NCI-H1930 (cell line): ENCODE measurements around the gene TNRC6B.
"Not testable (repeated sequence)": the region's sequence is repeated elsewhere in the genome, so short reads cannot be mapped to it uniquely, and the experiment has no call there.

Source experiments
- DNase-seq, 2 experiments: peaks; one replicate each; lab custom pipeline; 2025; lab: John Stamatoyannopoulos, UW

TNRC6B gene

DNA sequence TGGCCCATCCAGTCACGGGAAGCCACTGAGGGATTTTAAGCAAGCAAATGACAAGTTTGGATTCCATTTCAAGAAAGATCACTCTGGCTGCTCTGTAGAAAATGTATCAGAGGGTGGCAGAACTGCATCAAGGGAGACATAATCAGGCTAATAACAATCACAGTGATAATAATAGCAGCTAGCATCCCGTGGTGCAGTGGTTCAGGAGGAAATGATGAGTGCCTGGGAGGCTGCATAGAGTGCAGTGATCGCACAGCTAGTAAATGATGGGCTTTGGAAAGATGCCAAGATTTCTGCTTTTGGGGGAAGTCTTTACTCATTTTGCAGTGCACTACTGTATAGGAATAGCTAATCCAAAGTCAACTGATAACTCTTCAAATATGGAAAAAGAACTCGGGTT lies 35.8 kb downstream of the TNRC6B start:
- DNase-seq: no peak

GRCh38 chr22:40215266-40215665 lies 37.5 kb downstream of the TNRC6B start:
- no peak for DNase-seq

DNA sequence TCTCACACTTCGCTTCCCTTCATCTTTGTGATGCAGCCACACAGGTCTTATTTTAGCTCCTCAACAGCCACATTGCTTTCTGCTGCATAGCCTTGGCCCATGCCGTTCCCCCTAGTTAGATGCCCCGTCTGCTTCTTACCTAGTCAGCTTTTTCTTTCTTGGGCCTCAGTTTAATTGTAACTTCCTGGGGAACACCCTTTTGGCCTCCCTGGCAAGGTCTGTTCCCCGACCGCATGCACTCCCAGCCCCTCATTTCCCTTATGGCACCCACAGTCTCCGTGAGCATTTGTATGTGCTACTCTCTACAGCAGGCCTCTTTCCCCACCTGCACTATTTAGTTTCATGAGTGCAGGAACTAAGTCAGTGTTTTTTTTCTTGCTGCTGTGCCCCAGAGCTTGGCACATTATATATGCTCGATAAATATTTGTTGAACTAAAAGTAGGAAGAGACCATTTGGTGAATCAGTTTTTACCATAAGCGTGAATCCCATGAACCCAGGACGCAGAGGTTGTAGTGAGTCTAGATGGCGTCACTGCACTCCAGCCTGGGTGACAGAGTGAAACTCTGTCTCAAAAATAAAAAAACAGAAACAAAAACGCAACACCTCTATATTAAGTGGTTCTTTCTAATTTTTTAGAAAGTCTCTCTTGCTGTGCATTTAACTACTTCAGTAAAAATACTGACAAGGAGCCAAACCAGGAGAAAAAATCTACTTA lies 38.5 kb downstream of the TNRC6B start:
- no peak for DNase-seq

DNA sequence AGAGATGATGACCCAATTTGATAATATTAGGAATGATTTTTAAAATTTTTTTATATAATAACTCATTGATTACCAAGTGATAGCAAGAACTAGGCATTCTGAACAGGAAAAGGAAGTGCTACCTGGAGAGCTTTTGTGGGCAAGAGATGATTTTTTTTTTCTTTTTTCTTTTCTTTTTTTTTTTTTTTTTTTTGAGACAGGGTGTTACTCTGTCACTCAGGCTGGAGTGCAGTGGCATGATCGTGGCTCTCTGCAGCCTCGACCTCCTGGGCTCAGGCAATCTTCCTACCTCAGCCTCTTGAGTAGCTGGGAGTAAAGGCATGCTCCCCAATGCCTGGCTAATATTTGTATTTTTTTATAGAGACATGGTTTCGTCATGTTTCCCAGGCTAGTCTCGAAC lies 40.4 kb downstream of the TNRC6B start:
- DNase-seq: no peak

DNA sequence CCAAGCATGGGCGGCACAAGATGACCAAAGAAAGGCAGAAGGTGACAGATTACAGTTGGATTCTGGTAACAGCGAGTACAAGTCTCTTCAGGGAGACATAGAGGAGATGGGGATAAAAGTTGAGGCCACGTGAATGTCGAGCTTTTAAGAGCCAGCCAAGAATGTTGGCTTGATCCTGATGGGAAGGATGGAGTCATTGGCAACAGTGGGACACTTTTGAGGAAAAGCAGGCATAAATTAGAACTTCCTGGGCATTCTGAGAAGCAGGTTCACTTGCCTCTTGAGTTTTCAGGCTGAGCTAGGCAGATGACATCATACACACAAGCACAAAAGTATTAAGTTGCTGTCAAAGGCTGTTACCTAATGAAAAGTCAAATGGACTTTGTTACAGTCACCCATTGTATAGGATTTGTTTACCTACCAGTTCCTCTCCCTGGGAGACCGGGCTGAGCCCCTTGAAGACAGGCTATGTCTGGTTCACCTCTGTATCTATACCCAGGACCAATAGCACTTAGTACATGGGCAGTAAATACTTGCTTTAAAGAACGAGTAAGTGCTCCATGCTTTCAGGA lies 41.1 kb downstream of the TNRC6B start:
- no peak for DNase-seq

DNA sequence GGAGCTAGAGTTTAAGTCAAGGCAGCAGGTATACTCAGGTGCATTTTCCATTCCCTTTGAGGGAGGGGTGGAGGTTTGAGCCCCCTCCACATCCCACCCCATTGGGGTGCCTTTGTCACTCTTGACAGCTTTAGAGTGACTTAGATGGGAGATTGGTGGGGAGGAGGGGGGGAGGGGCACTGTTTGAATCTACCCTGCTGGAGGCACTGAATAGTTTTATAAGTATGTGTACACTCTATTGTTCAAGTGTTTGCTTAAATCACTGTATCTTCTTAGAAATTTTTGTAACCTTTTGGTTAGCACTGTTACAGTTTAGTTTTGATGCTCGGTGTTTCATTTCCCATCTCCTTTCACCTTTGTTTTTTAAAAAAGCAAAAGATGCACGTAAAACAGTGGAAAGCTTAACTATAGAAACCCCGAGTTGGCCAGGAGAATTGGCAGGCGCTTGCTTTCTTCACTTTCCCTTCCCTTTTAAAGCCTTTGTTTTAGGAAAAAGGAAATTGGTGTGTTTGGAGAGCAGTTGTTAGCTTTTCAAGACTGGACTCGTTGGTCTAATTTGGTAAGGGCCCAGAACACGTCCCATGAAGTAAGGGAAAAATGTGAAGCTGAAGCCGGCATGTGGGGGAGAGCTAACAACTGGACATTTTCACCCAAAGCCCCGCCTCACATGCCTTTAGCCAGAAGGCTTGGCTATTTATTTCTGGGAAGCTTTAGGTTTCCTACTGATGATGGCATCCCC lies 42.8 kb downstream of the TNRC6B start:
- no peak for DNase-seq

- DNase-seq: no peak
Observed at GRCh38 chr22:40221055-40221414, 43.3 kb downstream of the TNRC6B start.

GRCh38 chr22:40222979-40223378 lies 45.3 kb downstream of the TNRC6B start:
- not testable (repeated sequence) for DNase-seq

- no peak for DNase-seq
Observed at GRCh38 chr22:40224702-40225101, 47.0 kb downstream of the TNRC6B start.

DNA sequence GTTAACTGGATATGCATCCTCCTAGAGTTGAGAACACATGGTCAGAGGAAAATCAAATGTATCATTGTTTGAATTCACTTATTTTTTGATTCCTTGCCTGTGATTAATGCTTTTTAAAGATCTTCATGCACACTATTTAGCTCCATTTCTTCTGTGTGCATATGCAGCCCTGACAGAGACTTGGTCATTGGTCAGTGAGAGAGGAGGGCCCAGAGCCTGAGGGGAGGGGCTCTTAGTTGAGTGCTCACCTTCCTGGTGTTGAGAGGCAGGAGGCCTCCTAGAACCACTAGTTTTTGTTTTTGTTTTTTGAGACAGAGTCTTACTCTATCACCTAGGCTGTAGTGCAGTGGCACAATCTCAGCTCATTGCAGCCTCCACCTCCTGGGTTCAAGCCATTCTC lies 48.9 kb downstream of the TNRC6B start:
- DNase-seq: no peak

DNA sequence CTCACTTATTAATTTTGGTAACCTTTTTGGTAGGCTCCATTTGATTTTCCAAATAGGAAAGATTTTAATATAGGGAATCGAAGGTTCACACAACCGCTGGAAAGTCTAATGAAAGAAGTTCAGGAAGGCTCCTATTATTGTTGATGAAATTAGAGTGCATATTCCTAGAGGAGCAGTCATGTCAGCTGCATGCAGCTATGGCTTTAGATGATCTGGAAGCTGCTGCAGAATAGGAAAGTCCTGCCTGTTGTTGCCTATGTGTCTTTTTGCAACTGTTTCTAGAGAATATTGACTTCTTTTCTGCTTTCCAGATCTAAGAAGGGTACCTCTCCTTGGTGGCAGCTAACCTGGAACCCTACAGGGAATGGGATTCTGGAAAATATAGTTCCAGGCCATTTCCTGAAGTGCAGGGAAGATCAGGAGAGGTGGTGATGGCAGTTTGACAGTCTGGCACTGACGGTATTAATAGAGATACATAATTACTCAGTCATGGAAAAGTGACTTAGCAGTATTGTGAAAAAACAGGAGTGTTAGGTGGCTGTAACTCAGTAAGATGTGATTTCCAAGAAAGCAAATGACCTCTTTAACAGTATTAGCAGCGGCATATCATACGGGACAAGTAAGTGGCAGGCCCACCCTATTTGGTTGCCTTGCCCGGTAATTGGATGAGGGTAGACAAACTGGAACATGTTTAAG lies 54.0 kb downstream of the TNRC6B start:
- DNase-seq: no peak

DNA sequence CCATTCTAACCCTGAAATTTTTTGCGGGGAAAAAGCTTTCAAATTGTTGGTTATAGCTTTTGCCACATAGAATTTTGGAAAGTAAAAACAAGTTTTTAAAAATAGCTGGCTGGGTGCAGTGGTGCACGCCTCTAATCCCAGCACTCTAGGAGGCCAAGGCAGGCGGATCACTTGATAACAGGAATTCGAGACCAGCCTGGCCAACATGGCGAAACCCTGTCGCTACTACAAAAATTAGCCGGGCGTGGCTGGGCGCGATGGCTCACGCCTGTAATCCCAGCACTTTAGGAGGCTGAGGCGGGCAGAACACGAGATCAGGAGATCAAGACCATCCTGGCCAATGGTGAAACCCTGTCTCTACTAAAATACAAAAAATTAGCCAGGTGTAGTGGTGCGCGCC lies 54.9 kb downstream of the TNRC6B start:
- no peak for DNase-seq

- no peak for DNase-seq
Observed at GRCh38 chr22:40233886-40234285, 56.2 kb downstream of the TNRC6B start.

DNA sequence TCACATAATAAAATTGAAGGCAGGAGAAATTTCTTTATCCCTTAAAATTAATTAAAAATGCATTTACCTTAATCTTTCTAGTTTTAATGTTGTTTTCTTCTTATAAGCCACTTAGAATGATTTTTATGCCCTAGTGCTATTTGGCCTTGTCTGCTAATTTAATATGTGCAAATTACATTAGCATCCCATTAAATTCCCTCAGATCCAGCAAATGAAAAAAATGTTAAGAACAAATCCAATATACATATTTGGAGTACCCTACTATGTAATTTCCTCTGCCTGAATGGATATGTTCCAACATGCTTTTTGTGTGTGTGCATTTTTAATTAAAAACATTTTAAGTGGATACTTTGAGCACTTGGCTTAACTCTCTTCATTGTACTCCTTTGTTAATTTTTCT lies 56.9 kb downstream of the TNRC6B start:
- DNase-seq: no peak

- DNase-seq: no peak
Observed at GRCh38 chr22:40235308-40235707, 57.6 kb downstream of the TNRC6B start.

GRCh38 chr22:40236131-40236665 lies 58.5 kb downstream of the TNRC6B start:
- DNase-seq: no peak

DNA sequence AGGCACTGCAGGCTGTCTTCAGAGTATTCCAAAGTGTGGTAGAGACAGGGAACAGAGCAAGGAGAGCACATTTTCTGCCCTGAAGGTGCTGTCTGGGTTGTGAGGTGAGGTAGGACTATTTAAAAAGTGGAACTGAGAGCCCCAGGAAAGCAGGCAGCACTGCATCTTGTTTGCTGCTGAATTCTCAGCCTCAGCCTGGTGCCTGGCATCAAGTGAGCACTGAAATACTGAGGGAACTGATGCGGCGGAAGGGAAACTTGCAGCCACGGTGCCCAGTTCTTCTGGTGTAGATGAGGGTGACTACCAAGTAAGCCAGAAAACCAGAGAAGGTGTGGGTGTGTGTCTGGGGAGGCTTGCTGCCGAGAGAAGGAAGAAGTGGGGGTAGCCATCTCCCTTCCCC lies 59.5 kb downstream of the TNRC6B start:
- DNase-seq: no peak

DNA sequence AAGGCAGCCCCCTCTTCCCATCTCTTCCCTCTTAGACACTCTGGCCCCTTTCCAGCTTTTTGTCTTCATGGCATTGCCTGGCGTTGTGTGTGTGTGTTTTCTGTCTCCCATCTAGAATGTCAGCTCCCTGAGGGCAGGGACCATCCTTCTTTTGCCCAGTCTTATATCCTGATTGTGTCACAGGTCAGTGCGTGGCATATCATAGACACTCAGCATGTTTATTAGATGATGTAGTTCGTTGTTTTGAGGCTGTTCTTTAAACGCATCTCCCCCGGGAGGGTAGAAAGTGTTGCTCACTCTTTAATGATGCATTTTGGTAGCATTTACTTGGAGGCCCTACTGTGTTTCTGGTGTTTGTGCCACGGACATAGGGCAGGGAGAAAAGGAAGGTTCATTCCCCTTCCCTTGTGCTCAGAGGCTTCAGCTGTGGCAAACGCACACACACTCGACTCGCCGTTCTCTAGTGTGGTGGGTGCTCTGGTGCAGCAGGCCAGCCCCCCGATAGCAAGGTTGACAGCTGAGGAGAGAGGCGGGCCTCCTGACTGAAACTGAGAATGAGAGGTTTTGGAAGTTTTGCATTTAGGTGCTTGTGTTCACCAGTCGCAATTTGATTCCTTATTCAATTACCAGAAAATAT lies 60.2 kb downstream of the TNRC6B start:
- no peak for DNase-seq

DNA sequence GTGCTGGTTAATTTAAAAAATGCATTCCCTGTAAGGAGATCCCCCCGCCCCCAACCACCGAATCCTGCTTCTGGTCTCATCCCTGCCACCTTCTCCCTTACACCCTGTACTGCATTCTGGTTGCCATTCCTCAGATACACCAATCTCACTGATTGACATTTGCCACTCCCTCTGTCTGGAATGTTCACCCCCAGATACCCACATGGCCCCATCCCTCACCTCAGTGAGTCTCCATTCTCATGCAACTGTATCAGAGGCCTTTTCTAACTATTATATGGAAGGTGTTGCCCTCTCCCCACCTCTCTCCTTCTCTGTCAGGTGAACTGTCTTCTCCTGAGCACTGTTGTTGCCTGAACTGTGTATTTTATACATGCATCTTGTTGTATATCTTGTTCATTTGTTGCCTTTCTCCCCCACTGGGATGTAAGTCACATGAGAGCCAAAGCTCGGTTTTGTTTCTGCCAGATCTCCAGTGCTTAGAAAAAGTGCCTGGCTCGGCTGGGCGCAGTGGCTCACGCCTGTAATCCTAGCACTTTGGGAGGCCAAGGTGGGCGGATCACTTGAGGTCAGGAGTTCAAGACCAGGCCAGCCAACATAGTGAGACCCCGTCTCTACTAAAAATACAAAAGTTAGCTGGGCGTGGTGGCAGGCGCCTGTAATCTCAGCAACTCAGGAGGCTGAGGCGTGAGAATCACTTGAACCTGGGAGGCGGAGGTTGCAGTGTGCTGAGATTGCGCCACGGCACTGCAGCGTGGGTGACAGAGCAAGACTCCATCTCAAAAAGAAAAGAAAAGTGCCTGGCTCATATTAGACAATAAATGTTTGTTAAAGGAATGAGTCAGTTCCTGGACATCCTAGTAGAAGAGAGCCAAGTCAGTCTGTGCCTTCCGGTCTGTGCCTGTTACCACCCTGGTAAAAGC lies 61.0 kb downstream of the TNRC6B start:
- DNase-seq: no peak

GRCh38 chr22:40239345-40239683 lies 61.6 kb downstream of the TNRC6B start:
- no peak for DNase-seq

DNA sequence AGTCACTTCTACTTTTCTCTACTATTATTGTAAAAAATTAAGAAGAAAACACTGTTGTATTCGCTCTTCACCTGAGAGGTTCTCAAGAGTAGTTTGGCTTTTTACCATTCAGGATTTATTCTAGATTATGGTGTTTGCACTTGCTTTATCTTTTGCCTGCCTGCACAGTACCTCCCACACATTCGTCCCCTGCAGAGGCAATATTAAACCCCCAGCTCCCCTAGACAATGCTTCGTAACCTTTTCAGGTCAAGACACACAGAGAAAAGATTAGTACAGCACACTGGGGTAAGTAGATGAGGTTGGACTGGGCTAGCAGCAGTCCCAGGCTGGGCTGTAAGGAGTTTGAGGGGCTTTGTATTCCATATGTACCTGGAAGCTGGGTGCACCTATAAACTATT lies 62.4 kb downstream of the TNRC6B start:
- DNase-seq: no peak
